ENCODE measurements around the gene CYP4F22.
"Not testable (repeated sequence)": the region's sequence is repeated elsewhere in the genome, so short reads cannot be mapped to it uniquely, and the experiment has no call there.

CYP4F22 gene

DNA sequence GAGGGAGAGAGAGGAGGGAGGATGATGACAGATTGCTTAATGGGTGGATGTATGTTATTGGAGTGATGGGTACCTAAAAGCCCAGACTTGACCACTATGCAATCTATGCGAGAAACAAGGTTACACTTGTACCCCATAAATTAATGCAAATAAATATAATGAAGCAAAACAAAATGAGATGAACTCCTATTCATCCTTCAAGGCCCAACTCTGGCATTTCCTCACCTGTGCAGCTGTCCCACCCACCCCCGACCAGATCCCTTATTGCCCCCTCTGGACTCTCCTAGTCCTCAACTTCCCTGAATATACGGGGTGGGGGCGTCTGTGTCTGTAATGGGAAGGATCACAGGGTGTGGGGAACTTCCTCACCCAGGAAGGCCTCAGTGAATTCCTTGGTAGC is 33.2 kb upstream of the CYP4F22 start:
- Histone ChIP-seq H3K9me3 (ENCODE audit: control insufficient read depth, low read depth, low read length) (peaks cover 7% of the 10 kb centered on the region), H3K4me1 (ENCODE audit: control insufficient read depth, low read depth, low read length) (no peaks in the 10 kb centered on the region), H3K27me3 (ENCODE audit: control insufficient read depth, insufficient read depth, low read length) (peaks cover 2% of the 10 kb centered on the region), H3K9ac (ENCODE audit: low read length) (no peak overlapping the region), H3K36me3 (ENCODE audit: control insufficient read depth, low read depth, low read length) (no peaks in the 10 kb centered on the region), H3K27ac (ENCODE audit: low read length) (no peak overlapping the region), H3K4me3 (ENCODE audit: low read length) (no peak overlapping the region)

DNA sequence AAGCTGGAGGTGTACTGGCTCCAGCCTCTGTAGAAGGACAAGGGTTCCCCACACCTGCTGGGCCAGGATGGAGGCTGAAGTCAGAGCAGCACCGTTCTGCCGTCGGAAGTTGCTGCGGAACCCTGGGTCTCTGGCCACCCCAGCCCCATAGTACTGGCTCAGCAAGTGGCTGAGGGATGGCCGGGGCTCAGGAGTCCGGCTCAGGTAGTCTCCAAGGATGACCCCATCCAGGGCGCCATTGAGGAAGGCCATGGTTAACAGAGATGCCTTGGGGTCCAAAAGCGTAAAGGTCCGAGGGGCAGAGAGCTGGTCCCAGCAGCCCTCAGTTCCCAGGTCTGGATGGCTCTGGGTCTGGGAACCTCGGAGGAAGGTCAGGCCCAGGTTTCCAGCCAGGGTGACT is 32.7 kb upstream of the CYP4F22 start:
- no peaks in the 10 kb centered on the region for H3K4me1 ChIP-seq (ENCODE audit: control insufficient read depth, low read depth, low read length)
- no peak overlapping the region for H3K9ac ChIP-seq (ENCODE audit: low read length)
- H3K27me3 ChIP-seq (ENCODE audit: control insufficient read depth, insufficient read depth, low read length), result no peaks in the 10 kb centered on the region
- peaks cover 7% of the 10 kb centered on the region for H3K9me3 ChIP-seq (ENCODE audit: control insufficient read depth, low read depth, low read length)
- no peak overlapping the region for H3K4me3 ChIP-seq (ENCODE audit: low read length)
- no peaks in the 10 kb centered on the region for H3K36me3 ChIP-seq (ENCODE audit: control insufficient read depth, low read depth, low read length)
- no peak overlapping the region for H3K27ac ChIP-seq (ENCODE audit: low read length)

GRCh38 chr19:15476325-15476724 is 32.0 kb upstream of the CYP4F22 start:
- Histone ChIP-seq H3K4me1 (ENCODE audit: control insufficient read depth, low read depth, low read length) (no peaks in the 10 kb centered on the region), H3K9ac (ENCODE audit: low read length) (no peak overlapping the region), H3K36me3 (ENCODE audit: control insufficient read depth, low read depth, low read length) (no peaks in the 10 kb centered on the region), H3K27me3 (ENCODE audit: control insufficient read depth, insufficient read depth, low read length) (no peaks in the 10 kb centered on the region), H3K9me3 (ENCODE audit: control insufficient read depth, low read depth, low read length) (peaks cover 7% of the 10 kb centered on the region), H3K4me3 (ENCODE audit: low read length) (no peak overlapping the region), H3K27ac (ENCODE audit: low read length) (no peak overlapping the region)

DNA sequence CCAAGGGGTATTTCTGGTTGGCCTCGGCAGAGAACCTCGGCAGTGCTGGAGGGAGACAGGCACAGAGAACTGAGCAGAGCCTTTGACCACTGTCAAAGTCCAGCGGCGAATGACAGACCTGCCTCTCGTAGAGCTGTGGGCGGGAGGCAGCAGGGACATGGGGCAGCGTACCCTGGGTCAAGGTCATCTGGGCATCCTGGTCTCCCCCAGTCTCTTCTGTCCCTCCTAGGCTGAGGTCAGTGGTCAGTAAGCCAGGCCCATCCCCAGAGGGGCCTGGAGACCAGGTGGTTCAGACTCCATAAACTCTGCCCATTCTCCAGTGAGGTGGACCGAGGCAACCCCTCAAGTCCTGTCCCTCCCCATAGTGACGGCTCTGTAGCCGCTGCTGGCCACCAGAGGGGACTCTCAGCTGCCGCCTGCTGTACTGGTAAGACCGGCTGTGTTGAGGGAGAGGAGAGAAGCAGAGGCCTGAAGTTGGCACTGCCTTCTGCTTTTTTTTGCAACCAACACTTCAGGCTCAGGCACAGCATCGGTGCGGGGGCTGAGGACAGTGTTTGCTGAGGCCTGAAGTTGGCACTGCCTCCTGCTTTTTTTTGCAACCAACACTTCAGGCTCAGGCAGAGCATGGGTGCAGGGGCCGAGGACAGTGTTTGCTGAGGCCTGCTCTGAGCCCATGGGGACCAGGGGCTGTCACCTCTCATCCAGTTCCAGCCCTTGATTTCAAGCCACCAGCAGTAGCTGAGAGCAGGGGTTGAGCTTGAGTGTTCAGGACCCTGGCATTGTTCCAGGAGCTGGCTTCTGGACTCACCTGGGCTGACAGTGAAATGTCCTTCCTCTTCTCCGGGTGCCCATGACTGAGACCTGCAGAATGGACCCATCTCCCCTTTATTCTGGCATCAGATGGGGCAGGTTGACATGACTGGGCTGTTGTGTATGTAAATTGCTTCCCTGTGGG is 28.7 kb upstream of the CYP4F22 start, which contains the start of gene PGLYRP2:
Gene PGLYRP2 (minus strand): TSS at position 111 of the 955 bp plus-strand sequence. CDS start 130 bp downstream, outside the sequence.
- Histone ChIP-seq H3K36me3 (ENCODE audit: control insufficient read depth, low read depth, low read length) (no peaks in the 10 kb centered on the region), H3K27ac (ENCODE audit: low read length) (no peak within 1 kb of the TSS), H3K4me3 (ENCODE audit: low read length) (no peak within 1 kb of the TSS), H3K27me3 (ENCODE audit: control insufficient read depth, insufficient read depth, low read length) (no peaks in the 10 kb centered on the region), H3K9ac (ENCODE audit: low read length) (no peak within 1 kb of the TSS), H3K4me1 (ENCODE audit: control insufficient read depth, low read depth, low read length) (no peaks in the 10 kb centered on the region), H3K9me3 (ENCODE audit: control insufficient read depth, low read depth, low read length) (peaks cover 10% of the 10 kb centered on the region)

DNA sequence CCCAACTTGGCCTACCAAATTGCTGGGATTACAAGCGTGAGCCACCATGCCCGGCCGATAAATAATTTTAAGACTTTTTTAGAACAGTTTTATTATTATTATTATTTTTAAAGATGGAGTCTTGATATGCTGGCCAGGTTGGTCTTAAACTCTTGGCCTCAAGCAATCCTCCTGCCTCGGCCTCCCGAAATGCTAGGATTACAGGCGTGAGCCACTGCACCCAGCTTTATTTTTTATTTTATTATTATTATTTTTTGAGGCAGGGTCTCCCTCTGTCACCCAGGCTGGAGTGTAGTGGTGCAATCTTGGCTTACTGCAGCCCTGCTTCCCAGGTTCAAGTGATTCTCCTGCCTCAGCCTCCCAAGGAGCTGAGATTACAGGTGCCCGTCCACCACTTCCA is 27.3 kb upstream of the CYP4F22 start:
- not testable (repeated sequence) for H3K27me3 ChIP-seq (ENCODE audit: control insufficient read depth, insufficient read depth, low read length)
- H3K9me3 ChIP-seq (ENCODE audit: control insufficient read depth, low read depth, low read length), result peaks cover 18% of the 10 kb centered on the region

GRCh38 chr19:15485768-15486167 is 22.6 kb upstream of the CYP4F22 start:
- not testable (repeated sequence) for H3K36me3 ChIP-seq (ENCODE audit: control insufficient read depth, low read depth, low read length); H3K4me1 ChIP-seq (ENCODE audit: control insufficient read depth, low read depth, low read length); H3K27ac ChIP-seq (ENCODE audit: low read length); H3K4me3 ChIP-seq (ENCODE audit: low read length); H3K27me3 ChIP-seq (ENCODE audit: control insufficient read depth, insufficient read depth, low read length); H3K9ac ChIP-seq (ENCODE audit: low read length)
- peaks cover 38% of the 10 kb centered on the region for H3K9me3 ChIP-seq (ENCODE audit: control insufficient read depth, low read depth, low read length)

More for the DNA sequence above, 27.3 kb upstream of the CYP4F22 start:
- not testable (repeated sequence) for H3K36me3 ChIP-seq (ENCODE audit: control insufficient read depth, low read depth, low read length); H3K4me3 ChIP-seq (ENCODE audit: low read length); H3K9ac ChIP-seq (ENCODE audit: low read length); H3K4me1 ChIP-seq (ENCODE audit: control insufficient read depth, low read depth, low read length); H3K27ac ChIP-seq (ENCODE audit: low read length)

GRCh38 chr19:15487038-15487437 is 21.3 kb upstream of the CYP4F22 start:
- no peak overlapping the region for H3K4me3 ChIP-seq (ENCODE audit: low read length)
- peaks cover 38% of the 10 kb centered on the region for H3K9me3 ChIP-seq (ENCODE audit: control insufficient read depth, low read depth, low read length)
- H3K4me1 ChIP-seq (ENCODE audit: control insufficient read depth, low read depth, low read length), result no peaks in the 10 kb centered on the region
- H3K9ac ChIP-seq (ENCODE audit: low read length), result no peak overlapping the region
- H3K27ac ChIP-seq (ENCODE audit: low read length), result no peak overlapping the region
- no peaks in the 10 kb centered on the region for H3K36me3 ChIP-seq (ENCODE audit: control insufficient read depth, low read depth, low read length)
- H3K27me3 ChIP-seq (ENCODE audit: control insufficient read depth, insufficient read depth, low read length), result no peaks in the 10 kb centered on the region

DNA sequence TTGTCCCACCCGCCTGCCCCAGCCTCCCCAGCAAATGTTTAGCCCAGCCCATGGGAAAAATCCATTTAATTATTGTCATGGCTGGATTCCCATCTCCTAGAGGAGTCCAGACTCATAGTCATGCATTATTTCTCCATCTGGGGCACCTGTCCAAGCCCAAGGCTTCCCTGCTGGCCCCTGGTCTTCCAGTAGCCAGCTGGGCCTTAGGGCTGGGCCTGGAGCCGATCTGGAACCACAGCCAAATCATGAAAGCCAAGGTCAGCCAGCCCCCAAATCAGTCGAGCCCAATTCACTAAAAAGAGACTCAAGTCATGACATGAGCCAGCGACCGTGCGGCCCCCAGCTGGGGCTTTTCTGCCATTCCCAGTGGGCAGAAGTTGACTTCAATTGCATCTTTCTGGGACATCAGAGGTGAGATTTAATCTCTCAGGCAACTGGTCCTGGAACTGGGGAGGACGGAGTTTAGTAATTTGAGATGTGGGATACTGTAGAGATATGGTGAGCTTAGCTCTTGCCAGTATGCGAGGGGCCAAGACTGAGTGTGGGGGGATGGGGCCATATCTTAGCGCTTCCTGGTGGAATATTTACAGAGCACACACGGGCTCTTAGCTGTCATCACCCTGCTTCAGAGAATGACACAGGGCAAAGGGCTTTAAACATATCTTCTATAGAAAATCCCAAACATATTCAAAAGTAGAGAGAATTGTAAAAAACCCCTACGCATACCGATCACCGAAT is 19.7 kb upstream of the CYP4F22 start:
- H3K27me3 ChIP-seq (ENCODE audit: control insufficient read depth, insufficient read depth, low read length), result no peaks in the 10 kb centered on the region
- H3K36me3 ChIP-seq (ENCODE audit: control insufficient read depth, low read depth, low read length), result no peaks in the 10 kb centered on the region
- no peaks in the 10 kb centered on the region for H3K4me1 ChIP-seq (ENCODE audit: control insufficient read depth, low read depth, low read length)
- H3K4me3 ChIP-seq (ENCODE audit: low read length), result no peak overlapping the region
- peaks cover 35% of the 10 kb centered on the region for H3K9me3 ChIP-seq (ENCODE audit: control insufficient read depth, low read depth, low read length)
- H3K27ac ChIP-seq (ENCODE audit: low read length), result no peak overlapping the region
- H3K9ac ChIP-seq (ENCODE audit: low read length), result no peak overlapping the region

GRCh38 chr19:15495151-15495550 is 13.2 kb upstream of the CYP4F22 start:
- H3K27me3 ChIP-seq (ENCODE audit: control insufficient read depth, insufficient read depth, low read length), result no peaks in the 10 kb centered on the region
- no peaks in the 10 kb centered on the region for H3K36me3 ChIP-seq (ENCODE audit: control insufficient read depth, low read depth, low read length)
- H3K27ac ChIP-seq (ENCODE audit: low read length), result no peak overlapping the region
- no peaks in the 10 kb centered on the region for H3K4me1 ChIP-seq (ENCODE audit: control insufficient read depth, low read depth, low read length)
- no peak overlapping the region for H3K9ac ChIP-seq (ENCODE audit: low read length)
- H3K9me3 ChIP-seq (ENCODE audit: control insufficient read depth, low read depth, low read length), result peaks cover 17% of the 10 kb centered on the region
- H3K4me3 ChIP-seq (ENCODE audit: low read length), result no peak overlapping the region

DNA sequence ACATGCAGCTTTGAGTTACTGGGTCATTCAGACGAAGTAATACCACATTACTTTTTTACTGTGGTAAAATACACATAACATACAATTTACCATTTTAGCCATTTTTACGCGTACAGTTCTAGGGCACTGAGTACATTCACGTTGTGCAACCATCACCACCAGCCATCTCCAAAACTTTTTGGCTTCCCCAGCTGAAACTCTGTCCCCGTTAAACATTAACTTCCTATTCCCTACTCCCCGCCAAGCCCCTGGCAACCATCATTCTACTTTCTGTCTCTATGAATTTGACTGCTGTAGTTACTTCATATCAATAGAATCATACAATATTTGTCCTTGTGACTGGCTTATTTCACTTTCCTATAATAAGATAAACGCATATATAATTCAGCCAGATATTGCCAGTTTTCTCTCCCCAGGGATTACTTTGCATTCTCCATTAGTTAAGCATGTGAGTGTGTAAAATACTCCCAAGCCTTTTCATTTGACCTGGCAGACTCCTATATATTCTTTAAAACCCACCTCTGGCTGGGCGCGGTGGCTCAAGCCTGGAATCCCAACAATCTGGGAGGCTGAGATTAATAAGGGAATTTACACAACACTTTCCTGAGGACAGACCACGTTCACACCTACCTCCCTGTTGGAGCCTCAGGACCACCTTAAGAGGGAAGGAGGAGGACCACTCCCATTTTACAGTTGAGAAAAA is 10.0 kb upstream of the CYP4F22 start:
- no peak overlapping the region for H3K4me3 ChIP-seq (ENCODE audit: low read length)
- no peaks in the 10 kb centered on the region for H3K36me3 ChIP-seq (ENCODE audit: control insufficient read depth, low read depth, low read length)
- H3K9ac ChIP-seq (ENCODE audit: low read length), result no peak overlapping the region
- peaks cover 26% of the 10 kb centered on the region for H3K9me3 ChIP-seq (ENCODE audit: control insufficient read depth, low read depth, low read length)
- H3K27me3 ChIP-seq (ENCODE audit: control insufficient read depth, insufficient read depth, low read length), result no peaks in the 10 kb centered on the region
- H3K27ac ChIP-seq (ENCODE audit: low read length), result no peak overlapping the region
- H3K4me1 ChIP-seq (ENCODE audit: control insufficient read depth, low read depth, low read length), result no peaks in the 10 kb centered on the region

DNA sequence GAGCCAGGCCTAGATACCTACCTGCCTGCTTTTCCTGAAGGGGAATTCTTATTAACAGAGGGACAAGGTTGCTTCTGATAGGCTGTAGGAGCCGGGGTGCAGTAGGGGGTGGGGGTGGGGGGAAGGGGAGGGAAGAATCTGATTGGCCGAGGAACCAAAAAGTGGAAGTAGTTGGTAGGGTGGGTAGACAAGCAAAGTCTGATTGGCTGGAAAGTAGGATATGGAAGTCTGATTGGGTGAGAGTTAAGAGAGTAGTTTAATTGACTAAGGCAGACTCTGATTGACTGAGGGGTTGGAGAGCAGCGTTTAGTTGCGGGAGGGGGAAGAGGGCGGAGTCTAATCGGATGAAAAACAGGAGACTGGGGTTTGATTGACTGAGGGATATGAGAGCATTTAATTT is 9.4 kb upstream of the CYP4F22 start:
- H3K4me3 ChIP-seq (ENCODE audit: low read length), result no peak overlapping the region
- H3K4me1 ChIP-seq (ENCODE audit: control insufficient read depth, low read depth, low read length), result no peaks in the 10 kb centered on the region
- H3K27me3 ChIP-seq (ENCODE audit: control insufficient read depth, insufficient read depth, low read length), result no peaks in the 10 kb centered on the region
- H3K27ac ChIP-seq (ENCODE audit: low read length), result no peak overlapping the region
- peaks cover 29% of the 10 kb centered on the region for H3K9me3 ChIP-seq (ENCODE audit: control insufficient read depth, low read depth, low read length)
- H3K9ac ChIP-seq (ENCODE audit: low read length), result no peak overlapping the region
- no peaks in the 10 kb centered on the region for H3K36me3 ChIP-seq (ENCODE audit: control insufficient read depth, low read depth, low read length)
